HFF-Myc (cell line): ENCODE data around the gene LIN37.
"Not testable (repeated sequence)": the region's sequence is repeated elsewhere in the genome, so short reads cannot be mapped to it uniquely, and the experiment has no call there.

ENCODE experiments used
- DNase-seq: peaks from one replicate; pipeline ENCODE4 v3.0.0-alpha.2; 2011; ENCODE audit warnings: low read depth; ENCODE audit errors: extremely low read depth
- H3K4me3 ChIP-seq: replicated peaks from 2 replicates; pipeline ENCODE4 v1.5.1; 2011; ENCODE audit warnings: low read depth, mild to moderate bottlenecking, control low read depth, low read length
- CTCF ChIP-seq: IDR thresholded peaks from 2 replicates; pipeline ENCODE4 v1.5.1; 2012; ENCODE audit warnings: mild to moderate bottlenecking, low read depth, low read length, control low read depth; ENCODE audit errors: missing control alignments

LIN37 gene

DNA sequence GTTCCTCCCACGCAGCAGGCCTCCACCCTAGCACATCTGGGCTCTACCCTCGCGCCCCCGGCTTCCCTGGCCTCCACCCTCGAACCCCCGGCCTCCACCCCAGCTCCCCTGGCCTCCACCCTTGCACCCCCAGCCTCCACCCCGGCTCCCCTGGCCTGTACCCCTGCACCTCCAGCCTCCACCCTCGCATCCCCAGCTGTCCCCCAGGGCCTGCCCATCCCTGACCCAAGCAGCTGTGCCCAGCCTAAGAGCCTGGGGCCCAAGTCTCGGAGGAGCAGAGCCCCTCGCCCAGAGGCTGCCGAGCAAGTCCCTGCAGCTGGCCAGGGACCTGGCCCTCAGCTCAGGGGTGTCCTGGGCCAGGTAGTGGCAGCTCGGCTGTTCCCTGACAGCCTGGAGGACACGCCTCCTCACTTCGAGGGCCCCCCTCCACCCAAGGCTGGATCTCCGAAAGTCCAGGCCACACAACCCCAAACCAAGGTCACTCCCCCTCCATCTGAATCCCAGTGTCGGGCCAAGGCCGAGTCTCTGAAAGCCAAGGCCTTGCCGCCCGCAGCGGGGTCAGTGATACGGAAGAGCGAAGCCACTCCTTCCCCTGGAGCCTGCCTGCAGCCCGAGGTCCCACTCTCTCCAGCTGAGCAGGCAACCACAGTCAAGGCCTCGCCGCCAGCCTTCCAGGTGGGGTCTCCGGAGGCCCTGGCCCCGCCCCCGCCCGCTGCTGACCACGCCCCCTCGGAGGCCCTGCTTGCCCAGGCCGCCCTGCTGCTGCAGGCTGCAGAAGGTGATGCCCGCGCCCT lies 19.1 kb downstream of the LIN37 start:
- no peak overlapping the region for H3K4me3 ChIP-seq
- DNase-seq = no peak
- TF ChIP-seq CTCF = no peak

DNA sequence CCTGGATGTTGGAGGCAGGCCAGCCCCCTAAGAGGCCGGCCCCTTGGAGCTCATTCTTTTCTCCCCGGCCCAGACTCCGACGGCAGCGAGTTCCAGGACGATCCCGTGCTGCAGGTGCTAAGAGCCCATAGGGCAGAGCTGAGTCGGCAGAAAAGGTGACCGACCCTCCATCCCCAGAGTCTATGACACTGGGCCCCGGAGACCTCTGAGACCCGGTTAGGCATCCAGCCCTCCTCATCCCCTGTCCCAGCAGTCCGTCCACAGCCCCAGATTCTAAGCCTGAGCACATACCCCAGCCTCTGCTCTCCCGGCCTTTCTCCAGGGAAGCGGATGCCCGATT lies 19.7 kb downstream of the LIN37 start:
- DNase-seq = no peak
- TF ChIP-seq CTCF = no peak
- no peak overlapping the region for H3K4me3 ChIP-seq

GRCh38 chr19:35772362-35772761 lies 24.0 kb downstream of the LIN37 start:
- H3K4me3 ChIP-seq, DNase-seq: not testable (repeated sequence)

DNA sequence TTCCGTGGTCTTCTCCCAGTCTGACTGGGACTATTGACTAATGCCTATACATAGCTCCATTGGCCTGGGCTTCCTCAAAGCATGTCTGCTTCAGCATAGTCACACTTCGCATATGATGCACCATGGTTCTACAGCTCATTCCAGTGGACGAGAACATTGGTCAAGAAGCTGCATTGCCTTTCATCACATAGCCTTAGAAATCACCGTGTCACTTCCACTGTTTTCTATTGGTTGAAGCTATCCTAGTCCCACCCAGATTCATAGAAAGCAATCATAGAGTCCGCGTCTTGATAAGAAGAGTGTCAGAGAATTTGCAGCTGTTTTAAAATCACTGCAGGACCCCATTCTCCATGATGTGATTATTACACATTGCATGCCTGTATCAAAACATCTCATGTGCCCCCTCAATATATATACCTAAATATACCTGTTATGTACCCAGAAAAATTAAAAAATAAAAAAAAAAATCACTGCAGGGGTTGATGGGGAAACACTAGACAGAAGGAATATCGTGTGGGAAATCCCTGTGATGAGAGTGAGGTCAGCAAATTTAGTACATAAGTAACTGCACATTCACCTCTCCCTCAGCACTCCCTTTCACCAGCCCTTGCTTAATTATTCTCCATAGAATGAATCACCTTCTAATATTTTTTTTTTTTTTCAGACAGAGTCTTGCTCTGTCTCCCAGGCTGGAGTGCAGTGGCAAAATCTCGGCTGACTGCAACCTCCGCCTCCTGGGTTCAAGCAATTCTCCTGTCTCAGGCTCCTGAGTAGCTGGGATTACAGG lies 24.8 kb downstream of the LIN37 start:
- no peak for TF ChIP-seq CTCF
- no peak overlapping the region for H3K4me3 ChIP-seq
- DNase-seq = no peak

DNA sequence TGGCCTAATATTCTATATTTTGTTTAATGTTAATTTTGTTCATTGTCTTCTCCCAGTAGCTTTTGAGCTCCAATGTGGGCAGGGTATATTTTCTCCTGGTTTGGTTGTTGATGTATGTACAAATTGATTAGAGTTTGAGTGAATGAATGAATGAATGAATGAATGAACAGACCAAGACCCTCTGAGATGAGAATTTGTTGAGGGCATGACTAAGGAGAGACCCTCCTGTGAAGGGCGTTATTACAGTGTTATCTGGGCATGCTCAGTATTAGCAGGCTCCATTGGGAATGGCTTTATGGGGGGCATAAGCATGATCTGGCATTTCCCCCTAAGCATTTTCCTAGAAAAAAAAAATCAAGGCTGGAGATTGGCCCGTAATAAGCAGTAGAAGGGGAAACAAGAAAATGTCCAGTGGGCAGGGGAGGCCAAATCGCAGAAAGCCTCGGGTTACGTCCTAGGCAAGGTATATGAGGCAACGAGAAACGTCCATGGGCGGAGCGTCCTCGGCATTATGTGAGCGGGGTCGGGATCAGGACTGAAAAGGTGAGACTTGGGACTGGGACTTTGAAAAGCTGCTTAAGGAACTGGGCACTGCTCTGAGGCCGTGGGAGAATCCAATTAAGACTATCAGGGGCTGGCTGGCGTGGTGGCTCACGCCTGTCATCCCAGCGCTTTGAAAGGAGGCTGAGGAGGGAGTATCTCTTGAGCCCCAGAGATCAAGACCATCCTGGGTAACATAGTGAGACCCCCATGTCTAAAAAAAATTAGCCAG lies 26.1 kb downstream of the LIN37 start:
- H3K4me3 ChIP-seq = no peak overlapping the region; the same call in 1 of the 2 replicates
- no peak for DNase-seq
- TF ChIP-seq CTCF = no peak

DNA sequence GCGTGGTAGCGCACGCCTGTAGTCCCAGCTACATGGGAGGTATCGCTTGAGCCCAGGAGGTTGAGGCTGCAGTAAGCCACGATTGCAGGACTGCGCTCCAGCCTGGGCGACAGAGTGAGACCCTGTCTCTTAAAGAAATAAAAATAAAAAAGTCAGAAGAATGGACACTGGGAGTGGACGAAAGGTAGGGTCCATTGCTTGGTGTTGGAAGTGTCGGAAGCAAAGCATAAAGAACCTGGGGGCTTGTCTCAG lies 26.6 kb downstream of the LIN37 start:
- no peak for TF ChIP-seq CTCF
- no peak overlapping the region; the same call in 1 of the 2 replicates for H3K4me3 ChIP-seq

More for the DNA sequence above, 26.6 kb downstream of the LIN37 start:
- no peak for DNase-seq
